ENCODE measurements around the gene ST7. TPM values are rescaled to one million over a fixed set of nuclear protein-coding genes. Genes with fewer than 3 reads are reported as not detected.
"Not testable (repeated sequence)": the region's sequence is repeated elsewhere in the genome, so short reads cannot be mapped to it uniquely, and the experiment has no call there.

ST7 gene
- polyA plus RNA-seq, 2 of the 4 experiments (the other 2 are of a cell fraction), result 16.2 to 26.0 TPM

DNA sequence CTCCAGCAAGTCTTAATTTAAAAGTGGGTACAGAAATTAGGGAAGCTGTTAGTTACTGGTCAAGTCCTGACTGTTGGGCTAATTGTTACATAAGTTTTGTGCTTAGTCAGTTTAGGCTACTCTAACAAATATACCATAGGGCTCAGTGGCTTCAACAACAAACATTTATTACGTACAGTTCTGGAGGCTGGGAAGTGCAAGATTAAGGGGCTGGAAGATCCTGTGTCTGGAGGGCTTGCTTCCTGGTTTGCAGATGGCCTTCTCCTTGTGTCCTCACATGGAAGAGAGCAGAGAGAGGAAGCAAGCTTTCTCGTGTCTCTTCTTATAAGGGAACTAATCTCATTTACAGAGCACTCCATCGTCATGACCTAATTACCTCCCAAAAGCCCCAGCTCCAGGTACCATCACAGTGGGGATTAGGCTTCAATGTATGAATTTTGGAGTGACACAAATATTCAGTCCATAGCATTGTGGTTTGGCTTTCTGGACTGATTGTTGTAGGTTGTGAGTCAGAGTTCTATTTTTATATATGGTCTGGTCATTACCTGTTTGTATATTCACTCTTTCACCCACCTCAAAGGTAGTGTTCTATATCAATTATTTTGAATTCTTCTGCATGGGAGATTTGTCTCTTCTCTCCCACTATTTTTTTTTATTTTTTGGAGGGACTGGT, 17.1 kb downstream of the ST7 start:
- Histone ChIP-seq H3K4me3 (no peak overlapping the region), H3K4me2 (no peak overlapping the region), H3K27ac (no peak overlapping the region), H3K9me3 (no peaks in the 10 kb centered on the region), H3K4me1 (peaks cover 11% of the 10 kb centered on the region; the same call in 2 of the 3 replicates)
- ATAC-seq (no peak; a peak in 1 of 6 replicates), DNase-seq (ENCODE audit: low read depth in 1 of 2, low spot score in 1 of 2) (no peak), FAIRE-seq (no peak)
- POLR2A ChIA-PET, result no interaction called here
- WGBS (ENCODE audit: missing lambda C conversion rate), result 79% methylated on average over 3 of the region's 3 CpGs
- TF ChIP-seq, protein P1, sequence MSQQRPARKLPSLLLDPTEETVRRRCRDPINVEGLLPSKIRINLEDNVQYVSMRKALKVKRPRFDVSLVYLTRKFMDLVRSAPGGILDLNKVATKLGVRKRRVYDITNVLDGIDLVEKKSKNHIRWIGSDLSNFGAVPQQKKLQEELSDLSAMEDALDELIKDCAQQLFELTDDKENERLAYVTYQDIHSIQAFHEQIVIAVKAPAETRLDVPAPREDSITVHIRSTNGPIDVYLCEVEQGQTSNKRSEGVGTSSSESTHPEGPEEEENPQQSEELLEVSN (IDR thresholded peaks at IDR 0.05; ENCODE audit: borderline replicate concordance, low read depth), result no peak
- no peak for TF ChIP-seq MAZ (IDR thresholded peaks at IDR 0.05; ENCODE audit: borderline replicate concordance, low read depth, low read length)
- TF ChIP-seq MYC (IDR thresholded peaks at IDR 0.05; ENCODE audit: borderline replicate concordance, low read length), result no peak
- TF ChIP-seq JUN (IDR thresholded peaks at IDR 0.05), result no peak
- TF ChIP-seq JUNB (IDR thresholded peaks at IDR 0.05), result no peak
- no peak for TF ChIP-seq FOXS1 (CRISPR knock-in tag; IDR thresholded peaks at IDR 0.05)
- TF ChIP-seq KDM5A (IDR thresholded peaks at IDR 0.05), result no peak
- TF ChIP-seq CEBPB (IDR thresholded peaks at IDR 0.05), result no peak
- TF ChIP-seq RAD21 (conservative IDR thresholded peaks at IDR 0.05 in 1 of 2, IDR thresholded peaks at IDR 0.05 in 1 of 2), result no peak
- CTCF ChIA-PET, result interaction anchor here (1.2 to 4.1 kb wide), 4 partner anchors 15 to 39 kb away, joined by 4 to 24 read pairs (median 8); no protein-coding TSS in a partner anchor

GRCh38 chr7:116971153-116971552, 17.9 kb downstream of the ST7 start:
- H3K4me3 ChIP-seq; H3K4me2 ChIP-seq; FAIRE-seq; H3K27ac ChIP-seq; POLR2A ChIA-PET; ATAC-seq; DNase-seq (ENCODE audit: low read depth in 1 of 2, low spot score in 1 of 2); H3K9me3 ChIP-seq: not testable (repeated sequence)
- CTCF ChIA-PET, result interaction anchor here (1.2 to 4.1 kb wide), 3 partner anchors 14 to 39 kb away, joined by 3 to 24 read pairs (median 13); no protein-coding TSS in a partner anchor
- peaks cover 11% of the 10 kb centered on the region; the same call in 2 of the 3 replicates for H3K4me1 ChIP-seq

GRCh38 chr7:116971869-116972268, 18.6 kb downstream of the ST7 start:
- POLR2A ChIA-PET, result no interaction called here
- no peaks in the 10 kb centered on the region for H3K9me3 ChIP-seq
- no peak for FAIRE-seq
- no peak overlapping the region for H3K27ac ChIP-seq
- DNase-seq (ENCODE audit: low read depth in 1 of 2, low spot score in 1 of 2), result no peak
- no peak overlapping the region for H3K4me2 ChIP-seq
- ATAC-seq, result no peak
- H3K4me1 ChIP-seq, result peaks cover 11% of the 10 kb centered on the region; the same call in 2 of the 3 replicates
- CTCF ChIA-PET, result interaction anchor here (1.2 to 4.1 kb wide), 3 partner anchors 13 to 40 kb away, joined by 3 to 24 read pairs (median 13); no protein-coding TSS in a partner anchor
- TF ChIP-seq, protein P2, sequence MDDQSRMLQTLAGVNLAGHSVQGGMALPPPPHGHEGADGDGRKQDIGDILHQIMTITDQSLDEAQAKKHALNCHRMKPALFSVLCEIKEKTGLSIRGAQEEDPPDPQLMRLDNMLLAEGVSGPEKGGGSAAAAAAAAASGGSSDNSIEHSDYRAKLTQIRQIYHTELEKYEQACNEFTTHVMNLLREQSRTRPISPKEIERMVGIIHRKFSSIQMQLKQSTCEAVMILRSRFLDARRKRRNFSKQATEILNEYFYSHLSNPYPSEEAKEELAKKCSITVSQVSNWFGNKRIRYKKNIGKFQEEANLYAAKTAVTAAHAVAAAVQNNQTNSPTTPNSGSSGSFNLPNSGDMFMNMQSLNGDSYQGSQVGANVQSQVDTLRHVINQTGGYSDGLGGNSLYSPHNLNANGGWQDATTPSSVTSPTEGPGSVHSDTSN (IDR thresholded peaks at IDR 0.05), result no peak
- no peak for TF ChIP-seq EHF (CRISPR knock-in tag; IDR thresholded peaks at IDR 0.05)
- TF ChIP-seq CEBPB (IDR thresholded peaks at IDR 0.05), result no peak
- no peak for TF ChIP-seq RARB (CRISPR knock-in tag; IDR thresholded peaks at IDR 0.05)
- no peak for TF ChIP-seq PHF8 (IDR thresholded peaks at IDR 0.05; ENCODE audit: borderline replicate concordance, low read depth)
- no peak for TF ChIP-seq ZFP36 (IDR thresholded peaks at IDR 0.05; ENCODE audit: borderline replicate concordance, partially characterized antibody)
- no peak for TF ChIP-seq FOSL2 (IDR thresholded peaks at IDR 0.05)
- TF ChIP-seq FOSL2 (CRISPR knock-in tag; IDR thresholded peaks at IDR 0.05), result no peak
- no peak for TF ChIP-seq RFX5 (IDR thresholded peaks at IDR 0.05)
- no peak for TF ChIP-seq SREBF2 (IDR thresholded peaks at IDR 0.05)
- TF ChIP-seq SMC3 (IDR thresholded peaks at IDR 0.05), result no peak
- TF ChIP-seq, protein P3, sequence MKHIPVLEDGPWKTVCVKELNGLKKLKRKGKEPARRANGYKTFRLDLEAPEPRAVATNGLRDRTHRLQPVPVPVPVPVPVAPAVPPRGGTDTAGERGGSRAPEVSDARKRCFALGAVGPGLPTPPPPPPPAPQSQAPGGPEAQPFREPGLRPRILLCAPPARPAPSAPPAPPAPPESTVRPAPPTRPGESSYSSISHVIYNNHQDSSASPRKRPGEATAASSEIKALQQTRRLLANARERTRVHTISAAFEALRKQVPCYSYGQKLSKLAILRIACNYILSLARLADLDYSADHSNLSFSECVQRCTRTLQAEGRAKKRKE (CRISPR knock-in tag; IDR thresholded peaks at IDR 0.05; ENCODE audit: low read depth), result no peak
- TF ChIP-seq TP53 (CRISPR knock-in tag; IDR thresholded peaks at IDR 0.05), result no peak
- no peak for TF ChIP-seq CBX8 (IDR thresholded peaks at IDR 0.05)
- no peak for TF ChIP-seq HOXB5 (CRISPR knock-in tag; IDR thresholded peaks at IDR 0.05)
- TF ChIP-seq ZNF302 (CRISPR knock-in tag; IDR thresholded peaks at IDR 0.05), result no peak
- H3K4me3 ChIP-seq, result no peak overlapping the region
- 87% methylated on average over 4 of the region's 4 CpGs for WGBS (ENCODE audit: missing lambda C conversion rate)

DNA sequence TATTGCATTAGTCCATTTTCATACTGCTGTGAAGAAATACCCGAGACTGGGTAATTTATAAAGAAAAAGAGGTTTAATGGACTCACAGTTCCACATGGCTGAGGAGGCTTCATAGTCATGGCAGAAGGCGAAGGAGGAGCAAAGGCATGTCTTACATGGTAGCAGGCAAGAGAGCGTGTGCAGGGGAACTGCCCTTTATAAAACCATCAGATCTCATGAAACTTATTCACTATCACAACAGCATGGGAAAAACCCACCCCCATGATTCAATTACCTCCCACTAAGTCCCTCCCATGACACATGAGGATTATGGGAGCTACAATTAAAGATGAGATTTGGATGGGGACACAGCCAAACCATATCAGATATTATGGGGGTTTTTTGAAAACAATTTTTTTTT, 21.7 kb downstream of the ST7 start:
- CTCF ChIA-PET, result interaction anchor here (1.9 kb wide), 1 partner anchor 10 kb away, joined by 9 read pairs; no protein-coding TSS in a partner anchor
- FAIRE-seq, result not testable (repeated sequence)

More for the DNA sequence above, 21.7 kb downstream of the ST7 start:
- ATAC-seq; DNase-seq (ENCODE audit: low read depth in 1 of 2, low spot score in 1 of 2); POLR2A ChIA-PET; H3K4me3 ChIP-seq; H3K27ac ChIP-seq; H3K4me2 ChIP-seq; H3K9me3 ChIP-seq: not testable (repeated sequence)
- WGBS (ENCODE audit: missing lambda C conversion rate), result 94% methylated on average over 3 of the region's 3 CpGs
- peaks cover 11% of the 10 kb centered on the region; the same call in 2 of the 3 replicates for H3K4me1 ChIP-seq
